ENCODE measurements around the gene MAGI2.

DNA sequence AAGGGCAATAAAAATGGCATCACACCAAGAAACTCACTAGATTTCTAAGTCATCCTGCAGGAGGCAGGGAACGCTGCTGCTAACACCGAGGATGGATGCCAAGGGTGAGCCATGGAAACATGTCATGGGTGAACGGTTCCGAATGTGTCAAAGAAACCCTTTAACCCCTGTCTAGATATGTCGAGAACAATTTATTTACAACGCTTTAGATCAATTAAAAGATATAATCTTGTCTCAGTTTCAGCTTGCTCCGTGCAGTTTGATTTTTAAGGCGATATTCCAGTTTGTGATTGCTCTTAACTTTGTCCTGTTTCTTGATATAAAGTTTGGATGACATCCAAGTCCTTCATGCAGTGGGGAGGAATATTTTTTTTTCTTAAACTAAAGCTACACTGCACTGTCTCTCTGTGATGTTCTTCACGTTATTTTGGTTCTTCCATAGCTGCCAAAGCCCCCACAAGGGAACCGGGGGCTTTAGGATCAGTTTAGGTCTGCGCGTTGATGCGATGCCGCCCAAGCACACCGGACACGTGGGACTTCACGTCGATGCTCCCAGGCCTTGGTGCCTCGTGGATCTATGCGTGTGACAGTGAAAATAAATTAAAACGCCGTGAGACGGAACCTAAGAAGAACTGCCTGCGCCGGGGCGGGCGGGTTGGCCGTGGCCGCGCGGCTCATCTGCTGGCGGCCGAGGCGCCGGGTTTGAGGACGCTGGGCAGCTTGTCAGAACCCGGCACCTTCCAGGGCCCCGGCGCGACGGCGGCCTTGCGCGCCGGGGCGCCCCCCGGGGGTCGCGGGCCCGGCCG is 1434.6 kb downstream of the MAGI2 start:
- TF ChIP-seq, protein P1, sequence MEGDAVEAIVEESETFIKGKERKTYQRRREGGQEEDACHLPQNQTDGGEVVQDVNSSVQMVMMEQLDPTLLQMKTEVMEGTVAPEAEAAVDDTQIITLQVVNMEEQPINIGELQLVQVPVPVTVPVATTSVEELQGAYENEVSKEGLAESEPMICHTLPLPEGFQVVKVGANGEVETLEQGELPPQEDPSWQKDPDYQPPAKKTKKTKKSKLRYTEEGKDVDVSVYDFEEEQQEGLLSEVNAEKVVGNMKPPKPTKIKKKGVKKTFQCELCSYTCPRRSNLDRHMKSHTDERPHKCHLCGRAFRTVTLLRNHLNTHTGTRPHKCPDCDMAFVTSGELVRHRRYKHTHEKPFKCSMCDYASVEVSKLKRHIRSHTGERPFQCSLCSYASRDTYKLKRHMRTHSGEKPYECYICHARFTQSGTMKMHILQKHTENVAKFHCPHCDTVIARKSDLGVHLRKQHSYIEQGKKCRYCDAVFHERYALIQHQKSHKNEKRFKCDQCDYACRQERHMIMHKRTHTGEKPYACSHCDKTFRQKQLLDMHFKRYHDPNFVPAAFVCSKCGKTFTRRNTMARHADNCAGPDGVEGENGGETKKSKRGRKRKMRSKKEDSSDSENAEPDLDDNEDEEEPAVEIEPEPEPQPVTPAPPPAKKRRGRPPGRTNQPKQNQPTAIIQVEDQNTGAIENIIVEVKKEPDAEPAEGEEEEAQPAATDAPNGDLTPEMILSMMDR (IDR thresholded peaks at IDR 0.05) = no peak
- TF ChIP-seq POLR2AphosphoS5 (IDR thresholded peaks at IDR 0.05; ENCODE audit: insufficient read depth in 1 of 2, low read depth in 1 of 2) = no peak
- TF ChIP-seq POLR2A (IDR thresholded peaks at IDR 0.05) = no peak
